HepG2 (cell line): ENCODE results near the gene RABL6. TPM values are rescaled to one million over a fixed set of nuclear protein-coding genes. Genes with fewer than 3 reads are reported as not detected.
A peak's percentile ranks its signal among the peaks of the same experiment; 100 is the strongest.
"Not testable (repeated sequence)": the region's sequence is repeated elsewhere in the genome, so short reads cannot be mapped to it uniquely, and the experiment has no call there.

Experiments
- AKAP8 ChIP-seq: sonication (generic); formaldehyde crosslinking; IDR thresholded peaks from 2 replicates; pipeline ENCODE4 v1.5.1; 2020; ENCODE audit warnings: mild to moderate bottlenecking, missing genetic modification reagents
- HOXA3 ChIP-seq: sonication (generic); formaldehyde crosslinking; IDR thresholded peaks from 2 replicates; pipeline ENCODE4 v1.5.0; 2020; ENCODE audit warnings: missing genetic modification reagents
- MAZ ChIP-seq, 2 experiments: sonication (generic) in 1 of 2; formaldehyde crosslinking in 1 of 2; IDR thresholded peaks; 2 replicates each; pipeline versions ENCODE4 v1.5.0 to v1.6.1; 2012 to 2020; ENCODE audit warnings: low read depth in 2 of 2, mild to moderate bottlenecking in 2 of 2, borderline replicate concordance in 1 of 2, improper control_type of control experiment in 1 of 2, low read length in 1 of 2, missing genetic modification reagents in 1 of 2, moderate library complexity in 1 of 2
- MED1 ChIP-seq: sonication (generic); formaldehyde crosslinking; IDR thresholded peaks from 2 replicates; pipeline ENCODE4 v1.4.0; 2020; ENCODE audit warnings: missing genetic modification reagents
- SP4 ChIP-seq: sonication (generic); formaldehyde crosslinking; IDR thresholded peaks from 2 replicates; pipeline ENCODE4 v1.8.1; 2023; ENCODE audit warnings: mild to moderate bottlenecking, missing genetic modification reagents
- SP5 ChIP-seq: IDR thresholded peaks from 2 replicates; pipeline ENCODE4 v1.6.1; 2016; ENCODE audit warnings: low read depth, borderline replicate concordance
- STAG1 ChIP-seq: sonication (generic); formaldehyde crosslinking; IDR thresholded peaks from 2 replicates; pipeline ENCODE4 v1.4.0; 2020; ENCODE audit warnings: missing genetic modification reagents
- TFDP2 ChIP-seq: sonication (generic); formaldehyde crosslinking; IDR thresholded peaks from 2 replicates; pipeline ENCODE4 v1.4.0; 2020; ENCODE audit warnings: missing genetic modification reagents
- ZFY ChIP-seq: sonication (generic); formaldehyde crosslinking; IDR thresholded peaks from 2 replicates; pipeline ENCODE4 v1.4.0; 2020; ENCODE audit warnings: missing genetic modification reagents
- ZHX1 ChIP-seq: sonication (generic); formaldehyde crosslinking; IDR thresholded peaks from 2 replicates; pipeline ENCODE4 v1.8.1; 2022; ENCODE audit warnings: low read depth, mild to moderate bottlenecking, missing genetic modification reagents
- ZNF280B ChIP-seq: sonication (generic); formaldehyde crosslinking; IDR thresholded peaks from 2 replicates; pipeline ENCODE4 v1.5.0; 2020; ENCODE audit warnings: missing genetic modification reagents, mild to moderate bottlenecking, borderline replicate concordance
- polyA plus RNA-seq, 8 experiments: library from polyadenylated mRNA; depleted of rRNA in 3 of 8; stranded (reverse) in 7 of 8; unstranded in 1 of 8; fragments of >200 nt; fragmentation: Illumina TruSeq in 4 of 8; extraction: Trizol in 4 of 8; gene quantifications; 2 replicates each; pipeline versions ENCODE4 v1.2.1 to v1.2.3, GENCODE V29; 2011 to 2016; ENCODE audit warnings: low read depth in 4 of 8, missing spikeins in 1 of 8, mixed read lengths in 1 of 8; ENCODE audit not compliant: insufficient read depth in 1 of 8
- total RNA-seq, 5 experiments: library from RNA; depleted of rRNA; stranded (reverse); fragments of >200 nt; fragmentation: Illumina TruSeq; extraction: Trizol; gene quantifications; 2 replicates each; pipeline ENCODE4 v1.2.3, GENCODE V29; 2016; ENCODE audit warnings: low read depth in 1 of 5
- TF ChIP-seq, protein P1 (sequence below), 2 experiments: sonication (generic) in 1 of 2; formaldehyde crosslinking in 1 of 2; IDR thresholded peaks; 2 replicates each; pipeline versions ENCODE4 v1.4.0 to v1.6.1; 2018 to 2020; ENCODE audit warnings: missing genetic modification reagents in 2 of 2, borderline replicate concordance in 1 of 2, low read depth in 1 of 2, mild to moderate bottlenecking in 1 of 2, missing biosample characterization in 1 of 2
- TF ChIP-seq, protein P2 (sequence below): sonication (generic); formaldehyde crosslinking; IDR thresholded peaks from 2 replicates; pipeline ENCODE4 v1.5.0; 2020; ENCODE audit warnings: mild to moderate bottlenecking, missing genetic modification reagents, moderate library complexity

RABL6 gene
- total and polyA plus RNA-seq, 2 of the 13 experiments (the other 11 are each of a cell fraction or from before 2014, with no cell fraction given) = 81.5 to 125 TPM

DNA sequence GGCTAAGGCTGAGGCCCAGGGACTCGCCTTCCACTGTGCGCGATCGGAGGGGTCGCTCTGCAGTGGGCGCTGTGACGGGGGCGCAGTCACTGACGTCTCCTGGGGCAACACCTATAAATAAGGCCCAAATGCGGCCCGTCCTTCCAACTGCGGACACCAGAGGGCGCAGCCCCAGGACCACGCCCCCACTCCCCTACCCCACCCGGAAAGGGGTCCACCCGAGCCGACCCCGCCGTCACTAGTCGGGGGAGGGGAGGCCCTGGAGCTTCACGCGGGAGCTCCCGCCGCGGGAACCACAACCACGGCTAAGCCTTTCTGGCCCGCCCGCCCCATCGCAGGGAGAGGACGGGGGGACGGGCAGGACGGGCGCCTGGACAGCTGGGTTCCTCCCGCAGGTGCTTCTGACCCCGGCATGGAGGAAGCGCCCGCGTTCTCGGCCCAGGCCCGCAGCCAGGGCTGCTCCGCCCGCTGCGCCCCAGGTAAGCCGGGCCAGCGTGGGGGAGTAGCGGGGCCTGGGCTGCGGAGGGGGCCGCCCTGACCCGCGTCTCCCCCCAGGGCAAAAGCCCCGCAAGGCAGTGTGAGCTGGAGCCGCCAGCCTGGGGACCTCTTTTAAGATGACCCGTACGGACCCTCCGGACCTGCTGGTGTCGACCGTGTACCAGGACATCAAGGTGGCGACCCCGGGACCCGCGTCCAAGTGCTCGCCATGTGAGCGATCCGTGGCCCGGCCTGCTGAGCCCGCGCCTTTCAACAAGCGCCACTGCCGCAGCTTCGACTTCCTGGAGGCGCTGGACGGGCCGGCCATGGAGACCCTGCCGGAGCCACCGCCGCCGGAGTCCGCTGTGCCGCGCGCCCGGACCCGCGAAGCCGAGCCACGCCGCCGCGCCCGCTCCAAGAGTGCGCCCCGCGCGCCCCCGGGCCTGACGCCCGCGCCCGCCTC, 36.3 kb downstream of the RABL6 start (continued):
- peak; percentile 49 for TF ChIP-seq SP4 (CRISPR knock-in tag)
- TF ChIP-seq MED1 (CRISPR knock-in tag) = peak; percentile 27; the same call in 1 of the 2 replicates
- TF ChIP-seq STAG1 (CRISPR knock-in tag) = peak; percentile 33; the same call in 1 of the 2 replicates
- TF ChIP-seq AKAP8 (CRISPR knock-in tag) = peak; percentile 97
- 0 out of 2 replicates have a peak, but pooled peaks have one; percentile 13 for TF ChIP-seq TFDP2 (CRISPR knock-in tag)
- peak; percentile 26; the same call in 1 of the 2 replicates for TF ChIP-seq ZNF280B (CRISPR knock-in tag)
- TF ChIP-seq, protein P1, sequence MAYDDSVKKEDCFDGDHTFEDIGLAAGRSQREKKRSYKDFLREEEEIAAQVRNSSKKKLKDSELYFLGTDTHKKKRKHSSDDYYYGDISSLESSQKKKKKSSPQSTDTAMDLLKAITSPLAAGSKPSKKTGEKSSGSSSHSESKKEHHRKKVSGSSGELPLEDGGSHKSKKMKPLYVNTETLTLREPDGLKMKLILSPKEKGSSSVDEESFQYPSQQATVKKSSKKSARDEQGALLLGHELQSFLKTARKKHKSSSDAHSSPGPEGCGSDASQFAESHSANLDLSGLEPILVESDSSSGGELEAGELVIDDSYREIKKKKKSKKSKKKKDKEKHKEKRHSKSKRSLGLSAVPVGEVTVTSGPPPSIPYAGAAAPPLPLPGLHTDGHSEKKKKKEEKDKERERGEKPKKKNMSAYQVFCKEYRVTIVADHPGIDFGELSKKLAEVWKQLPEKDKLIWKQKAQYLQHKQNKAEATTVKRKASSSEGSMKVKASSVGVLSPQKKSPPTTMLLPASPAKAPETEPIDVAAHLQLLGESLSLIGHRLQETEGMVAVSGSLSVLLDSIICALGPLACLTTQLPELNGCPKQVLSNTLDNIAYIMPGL (CRISPR knock-in tag; IDR thresholded peaks at IDR 0.05; ENCODE audit: borderline replicate concordance in 1 of 2, low read depth in 1 of 2) = peak in 1 of 2 experiments; percentile 56; a peak in 1 of 4 replicates
- TF ChIP-seq SP5 (CRISPR knock-in tag) = peak; percentile 53; the same call in 1 of the 2 replicates
- TF ChIP-seq, protein P2, sequence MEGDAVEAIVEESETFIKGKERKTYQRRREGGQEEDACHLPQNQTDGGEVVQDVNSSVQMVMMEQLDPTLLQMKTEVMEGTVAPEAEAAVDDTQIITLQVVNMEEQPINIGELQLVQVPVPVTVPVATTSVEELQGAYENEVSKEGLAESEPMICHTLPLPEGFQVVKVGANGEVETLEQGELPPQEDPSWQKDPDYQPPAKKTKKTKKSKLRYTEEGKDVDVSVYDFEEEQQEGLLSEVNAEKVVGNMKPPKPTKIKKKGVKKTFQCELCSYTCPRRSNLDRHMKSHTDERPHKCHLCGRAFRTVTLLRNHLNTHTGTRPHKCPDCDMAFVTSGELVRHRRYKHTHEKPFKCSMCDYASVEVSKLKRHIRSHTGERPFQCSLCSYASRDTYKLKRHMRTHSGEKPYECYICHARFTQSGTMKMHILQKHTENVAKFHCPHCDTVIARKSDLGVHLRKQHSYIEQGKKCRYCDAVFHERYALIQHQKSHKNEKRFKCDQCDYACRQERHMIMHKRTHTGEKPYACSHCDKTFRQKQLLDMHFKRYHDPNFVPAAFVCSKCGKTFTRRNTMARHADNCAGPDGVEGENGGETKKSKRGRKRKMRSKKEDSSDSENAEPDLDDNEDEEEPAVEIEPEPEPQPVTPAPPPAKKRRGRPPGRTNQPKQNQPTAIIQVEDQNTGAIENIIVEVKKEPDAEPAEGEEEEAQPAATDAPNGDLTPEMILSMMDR (CRISPR knock-in tag) = peak; percentile 79
- peak; percentile 44; the same call in 1 of the 2 replicates for TF ChIP-seq ZHX1
- TF ChIP-seq ZFY = peak; percentile 44; the same call in 1 of the 2 replicates
- not testable (repeated sequence) for TF ChIP-seq MAZ (IDR thresholded peaks at IDR 0.05; ENCODE audit: borderline replicate concordance, low read depth, low read length)
- TF ChIP-seq MAZ (CRISPR knock-in tag; IDR thresholded peaks at IDR 0.05; ENCODE audit: low read depth) = peak; percentile 47; the same call in 1 of the 2 replicates
- peak; percentile 51; the same call in 1 of the 2 replicates for TF ChIP-seq HOXA3 (CRISPR knock-in tag)
- TF ChIP-seq, all 625 proteins: peak for 36; not testable (repeated sequence) for 589
